ENCODE data around the gene SPART. TPM values are rescaled to one million over a fixed set of nuclear protein-coding genes. Genes with fewer than 3 reads are reported as not detected.
"Not testable (repeated sequence)": the region's sequence is repeated elsewhere in the genome, so short reads cannot be mapped to it uniquely, and the experiment has no call there.

SPART gene
- polyA plus RNA-seq, 2 of the 4 experiments (the other 2 are of a cell fraction): 33.9 to 37.0 TPM

DNA sequence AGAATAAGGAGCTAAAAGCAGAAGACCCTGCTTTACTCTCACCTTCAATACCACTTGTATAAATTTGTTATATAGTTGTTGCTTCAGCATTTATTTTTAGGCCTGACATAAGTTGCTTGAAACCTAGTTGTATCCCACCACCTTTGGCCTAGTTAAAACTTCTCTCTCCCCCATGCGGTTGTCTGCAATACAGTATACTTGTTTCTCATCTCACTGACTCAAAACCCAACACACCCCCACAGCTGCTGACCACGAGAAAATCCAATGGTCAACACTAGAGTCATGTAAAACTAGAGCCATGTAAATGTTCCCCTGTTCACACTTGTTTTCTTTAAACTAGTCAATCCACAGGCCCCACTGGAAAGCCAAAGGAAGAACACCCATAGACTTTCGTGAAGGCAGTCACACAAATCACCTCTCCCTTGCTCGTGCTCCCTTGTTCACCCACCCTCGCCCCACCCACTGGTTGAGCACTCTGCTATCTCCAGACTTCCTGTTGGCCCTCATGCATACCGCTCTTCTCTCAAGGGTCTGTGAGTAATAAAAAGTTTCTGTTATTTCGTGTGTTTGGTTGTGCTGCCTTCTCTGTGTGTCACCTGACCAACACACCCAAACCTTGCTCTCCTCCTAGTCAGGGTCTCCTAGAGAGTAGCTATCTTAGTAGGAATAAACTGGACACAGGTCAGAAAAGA is 35.6 kb downstream of the SPART start:
- no peak for TF ChIP-seq MYC (IDR thresholded peaks at IDR 0.05; ENCODE audit: borderline replicate concordance, low read length)
- TF ChIP-seq NFE2L2 (conservative IDR thresholded peaks at IDR 0.05; ENCODE audit: low read length): no peak
- TF ChIP-seq, protein P1, sequence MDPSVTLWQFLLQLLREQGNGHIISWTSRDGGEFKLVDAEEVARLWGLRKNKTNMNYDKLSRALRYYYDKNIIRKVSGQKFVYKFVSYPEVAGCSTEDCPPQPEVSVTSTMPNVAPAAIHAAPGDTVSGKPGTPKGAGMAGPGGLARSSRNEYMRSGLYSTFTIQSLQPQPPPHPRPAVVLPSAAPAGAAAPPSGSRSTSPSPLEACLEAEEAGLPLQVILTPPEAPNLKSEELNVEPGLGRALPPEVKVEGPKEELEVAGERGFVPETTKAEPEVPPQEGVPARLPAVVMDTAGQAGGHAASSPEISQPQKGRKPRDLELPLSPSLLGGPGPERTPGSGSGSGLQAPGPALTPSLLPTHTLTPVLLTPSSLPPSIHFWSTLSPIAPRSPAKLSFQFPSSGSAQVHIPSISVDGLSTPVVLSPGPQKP (IDR thresholded peaks at IDR 0.05; ENCODE audit: low read depth, low read length): no peak
- TF ChIP-seq CEBPB (IDR thresholded peaks at IDR 0.05): no peak
- ATAC-seq: no peak
- WGBS (ENCODE audit: missing lambda C conversion rate): 88% methylated on average over 6 of the region's 7 CpGs
- H3K4me1 ChIP-seq: no peaks in the 10 kb centered on the region
- H3K27ac ChIP-seq: no peak overlapping the region
- POLR2A ChIA-PET: no interaction called here
- no peak overlapping the region for H3K4me3 ChIP-seq
- H3K9me3 ChIP-seq: no peaks in the 10 kb centered on the region
- no peak overlapping the region for H3K4me2 ChIP-seq
- DNase-seq (ENCODE audit: low read depth in 1 of 2, low spot score in 1 of 2): no peak
- FAIRE-seq: no peak
- CTCF ChIA-PET: no interaction called here

DNA sequence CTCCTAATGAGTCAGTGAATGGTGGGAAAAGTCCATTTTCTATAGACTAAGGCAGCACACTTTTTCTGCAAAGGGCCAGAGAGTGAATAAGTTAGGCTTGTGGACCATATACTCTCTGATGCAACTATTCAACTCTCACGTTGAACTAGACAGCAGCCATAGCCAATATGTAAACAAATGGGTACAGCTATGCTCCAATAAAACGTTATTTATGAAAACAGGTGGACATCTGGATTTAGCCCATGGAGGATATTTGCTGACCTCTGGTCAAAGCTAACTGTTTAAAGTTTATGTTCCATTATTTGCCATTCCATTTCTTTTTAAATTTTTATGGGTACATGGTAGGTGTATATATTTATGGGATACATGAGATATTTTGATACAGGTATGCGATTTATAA is 43.9 kb downstream of the SPART start:
- Histone ChIP-seq H3K9me3 (no peaks in the 10 kb centered on the region), H3K4me1 (no peaks in the 10 kb centered on the region), H3K4me3 (no peak overlapping the region), H3K27ac (no peak overlapping the region), H3K4me2 (no peak overlapping the region)
- FAIRE-seq: no peak
- TF ChIP-seq, protein P2, sequence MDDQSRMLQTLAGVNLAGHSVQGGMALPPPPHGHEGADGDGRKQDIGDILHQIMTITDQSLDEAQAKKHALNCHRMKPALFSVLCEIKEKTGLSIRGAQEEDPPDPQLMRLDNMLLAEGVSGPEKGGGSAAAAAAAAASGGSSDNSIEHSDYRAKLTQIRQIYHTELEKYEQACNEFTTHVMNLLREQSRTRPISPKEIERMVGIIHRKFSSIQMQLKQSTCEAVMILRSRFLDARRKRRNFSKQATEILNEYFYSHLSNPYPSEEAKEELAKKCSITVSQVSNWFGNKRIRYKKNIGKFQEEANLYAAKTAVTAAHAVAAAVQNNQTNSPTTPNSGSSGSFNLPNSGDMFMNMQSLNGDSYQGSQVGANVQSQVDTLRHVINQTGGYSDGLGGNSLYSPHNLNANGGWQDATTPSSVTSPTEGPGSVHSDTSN (IDR thresholded peaks at IDR 0.05): no peak
- TF ChIP-seq NR3C1 (IDR thresholded peaks at IDR 0.05) (no peak), BHLHE40 (IDR thresholded peaks at IDR 0.05; ENCODE audit: low read depth, low read length) (no peak), FOSL2 (IDR thresholded peaks at IDR 0.05) (no peak), FOSL2 (CRISPR knock-in tag; IDR thresholded peaks at IDR 0.05) (no peak), ESRRA (IDR thresholded peaks at IDR 0.05; ENCODE audit: borderline replicate concordance, low read length) (no peak), RFX5 (IDR thresholded peaks at IDR 0.05) (no peak), MAZ (IDR thresholded peaks at IDR 0.05; ENCODE audit: borderline replicate concordance, low read depth, low read length) (no peak), REST (IDR thresholded peaks at IDR 0.05) (no peak)
- 53% methylated on average over 3 of the region's 3 CpGs for WGBS (ENCODE audit: missing lambda C conversion rate)
- ATAC-seq: no peak
- CTCF ChIA-PET: no interaction called here
- DNase-seq (ENCODE audit: low read depth in 1 of 2, low spot score in 1 of 2): no peak
- POLR2A ChIA-PET: no interaction called here

- ATAC-seq; H3K27ac ChIP-seq; H3K4me3 ChIP-seq; POLR2A ChIA-PET; H3K9me3 ChIP-seq; H3K4me1 ChIP-seq; DNase-seq (ENCODE audit: low read depth in 1 of 2, low spot score in 1 of 2); H3K4me2 ChIP-seq; FAIRE-seq: not testable (repeated sequence)
- CTCF ChIA-PET: interaction anchor here (1.2 kb wide), 1 partner anchor 16 kb away, joined by 4 read pairs; no protein-coding TSS in a partner anchor
- 74% methylated on average over 3 of the region's 3 CpGs for WGBS (ENCODE audit: missing lambda C conversion rate)
These were observed 46.7 kb downstream of the SPART start for GRCh38 chr13:36299469-36299868.
